IMR-90 (cell line): Measurements from ENCODE around the gene HDAC10.

ENCODE experiments used
- CTCF ChIP-seq: conservative IDR thresholded peaks from 2 replicates; pipeline ENCODE4 v1.5.1; 2012; ENCODE audit warnings: mild to moderate bottlenecking, low read depth, low read length, improper control_type of control experiment
- ELK1 ChIP-seq: fragments of 150-350 bp; IDR thresholded peaks from 2 replicates; pipeline ENCODE4 v1.6.1; 2016; ENCODE audit warnings: low read depth, mild to moderate bottlenecking, low read length, moderate library complexity, borderline replicate concordance
- MAFK ChIP-seq: IDR thresholded peaks from 2 replicates; pipeline ENCODE4 v1.6.1; 2012; ENCODE audit warnings: low read depth, low read length, improper control_type of control experiment
- POLR2A ChIP-seq: IDR thresholded peaks from 2 replicates; pipeline ENCODE4 v1.6.1; 2012; ENCODE audit warnings: mild to moderate bottlenecking, low read depth, low read length
- RFX5 ChIP-seq: IDR thresholded peaks from 2 replicates; pipeline ENCODE4 v1.8.0; 2012; ENCODE audit warnings: low read depth, mild to moderate bottlenecking, low read length, moderate library complexity

- TF ChIP-seq ELK1 (no peak), MAFK (no peak), CTCF (no peak), POLR2A (no peak), RFX5 (no peak)
Observed at GRCh38 chr22:50197856-50198623, 53.0 kb downstream of the HDAC10 start.
